G401.6 (cell line): ENCODE results near the gene JMJD6.

Experiments
- FAIRE-seq: peaks from 2 replicates; lab custom pipeline; 2012; peaks lifted over from hg19 to GRCh38; lab: Jason Lieb, UNC

The JMJD6 gene

DNA sequence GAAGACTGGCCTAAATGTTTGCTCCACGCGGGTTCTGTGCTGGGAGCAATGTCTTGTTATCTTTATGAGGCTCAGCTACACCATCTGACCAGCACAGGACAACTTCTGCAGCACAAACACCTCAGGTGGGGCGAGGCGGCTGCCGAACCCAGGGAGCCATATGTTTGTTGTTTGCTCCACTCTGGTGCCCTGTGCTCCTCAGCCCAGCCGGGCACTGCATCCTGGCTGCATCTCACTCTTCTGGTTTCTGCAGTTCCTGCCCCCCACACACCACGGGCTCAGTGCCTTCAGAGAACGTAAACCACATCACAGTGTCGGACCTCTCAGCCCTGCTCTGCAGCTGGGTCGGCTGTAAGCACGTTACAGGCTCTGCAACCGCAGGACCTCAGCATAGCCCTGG is 48.1 kb downstream of the JMJD6 start:
- no peak for FAIRE-seq

DNA sequence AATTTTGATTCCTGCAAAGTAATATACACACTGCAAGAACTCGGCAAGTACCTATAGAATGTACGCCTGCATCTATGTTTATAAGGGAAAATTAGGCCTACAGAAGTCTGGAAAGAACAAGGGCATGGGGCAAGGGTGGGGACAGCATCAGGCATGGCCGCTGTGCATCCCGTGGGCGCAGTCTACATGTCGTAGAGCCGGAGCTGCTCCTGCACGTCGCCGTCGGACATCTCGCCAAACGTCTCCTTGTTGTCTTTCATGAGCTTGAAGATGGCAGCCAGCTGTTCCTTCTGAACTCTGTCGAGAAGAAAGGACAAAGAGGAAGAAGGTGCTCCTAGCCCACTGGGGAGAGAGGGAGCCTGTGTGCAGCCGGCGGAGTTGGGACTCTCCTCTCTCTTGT is 49.0 kb downstream of the JMJD6 start:
- FAIRE-seq: no peak

DNA sequence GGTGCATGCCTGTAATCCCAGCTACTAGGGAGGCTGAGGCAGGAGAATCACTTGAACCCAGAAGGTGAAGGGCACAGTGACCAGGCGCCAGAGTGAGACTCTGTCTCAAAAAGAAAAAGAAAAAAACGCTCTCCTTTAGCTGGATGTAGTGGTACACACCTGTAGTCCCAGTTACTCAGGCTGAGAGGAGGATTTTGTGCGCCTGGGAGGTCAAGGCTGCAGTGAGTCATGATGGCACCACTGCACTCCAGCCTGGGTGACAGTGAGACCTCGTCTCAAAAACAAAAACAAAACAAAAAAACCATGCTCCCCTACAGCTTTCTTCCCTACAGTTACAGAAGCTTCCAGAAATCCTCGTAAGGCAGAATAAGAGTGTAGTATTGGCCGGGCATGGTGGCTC is 49.8 kb downstream of the JMJD6 start:
- FAIRE-seq: no peak

DNA sequence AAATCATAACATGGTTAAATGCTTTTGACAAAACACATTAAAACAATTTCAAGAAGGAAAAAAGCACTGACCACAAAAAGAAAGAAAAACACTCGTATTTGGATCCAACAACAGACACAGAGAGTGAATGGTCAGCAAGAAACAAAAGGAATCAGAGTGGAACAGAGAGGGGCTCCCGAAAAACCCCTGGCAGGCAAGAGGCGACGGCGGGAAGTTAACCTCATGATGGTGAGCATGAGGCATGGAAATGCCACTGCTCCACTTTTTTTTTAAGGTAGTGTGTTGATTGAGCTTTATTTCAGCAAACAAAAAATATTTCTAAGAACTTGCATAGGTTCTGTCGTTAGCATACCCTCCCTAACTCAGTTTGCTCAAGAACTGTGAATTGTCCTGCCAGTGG is 50.8 kb downstream of the JMJD6 start:
- no peak for FAIRE-seq

DNA sequence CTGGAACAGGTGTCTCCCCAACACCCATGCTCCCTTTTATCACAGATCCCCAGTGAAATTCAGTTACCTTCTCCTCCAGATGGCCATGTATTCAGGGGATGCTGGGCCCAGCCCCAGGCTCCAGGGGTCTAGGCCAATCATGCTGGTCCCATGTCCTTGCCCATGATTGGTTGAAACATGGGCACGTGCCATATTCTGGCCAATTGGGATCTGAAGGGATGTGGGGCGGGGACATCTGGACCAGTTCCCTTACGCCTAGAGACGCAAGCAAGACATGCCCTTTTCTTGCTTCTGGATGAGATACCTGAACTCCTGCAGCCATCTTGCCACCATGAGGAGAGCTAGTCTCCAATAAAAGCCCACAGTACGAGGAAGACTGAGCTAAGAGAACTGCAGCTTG is 51.8 kb downstream of the JMJD6 start:
- FAIRE-seq: no peak

DNA sequence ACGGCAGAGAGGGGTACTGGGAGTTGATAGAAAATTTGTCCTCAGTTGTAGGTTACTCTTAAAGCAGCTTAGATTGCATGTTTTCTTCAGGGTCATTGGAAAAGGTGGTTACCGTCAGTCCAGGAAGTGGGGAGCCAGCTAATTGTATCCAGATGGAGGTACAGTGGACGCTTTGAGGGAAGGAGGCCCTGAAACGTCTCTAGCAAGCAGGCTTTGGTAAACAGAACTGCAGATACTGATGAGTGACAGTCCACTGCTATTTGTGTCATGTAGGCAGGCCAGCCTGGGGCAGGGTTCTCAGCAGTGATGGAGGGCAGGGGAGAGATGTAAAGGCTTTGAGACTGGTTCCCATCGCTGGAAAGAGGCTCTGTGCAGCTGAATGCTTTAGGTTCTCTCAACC is 52.7 kb downstream of the JMJD6 start:
- no peak for FAIRE-seq

DNA sequence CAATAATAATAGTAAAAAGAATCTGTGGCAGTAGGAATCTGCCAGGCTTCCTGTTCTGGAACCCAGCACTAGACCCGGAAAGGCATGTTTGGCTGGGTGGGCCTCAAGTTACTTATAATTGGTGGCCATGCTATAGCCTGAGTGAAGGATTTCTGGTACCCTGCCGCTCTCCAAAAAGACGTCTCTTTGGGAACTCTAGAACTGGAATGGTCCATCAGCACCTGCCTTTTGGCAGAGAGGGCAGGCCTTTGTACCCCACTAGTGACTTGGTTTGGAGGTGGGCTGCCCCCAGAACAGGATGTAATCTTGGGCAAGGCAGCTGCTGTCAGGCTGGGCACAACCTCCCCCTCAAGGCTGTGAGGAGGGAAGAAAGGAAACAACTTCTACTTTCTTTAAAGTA is 53.5 kb downstream of the JMJD6 start:
- no peak for FAIRE-seq

DNA sequence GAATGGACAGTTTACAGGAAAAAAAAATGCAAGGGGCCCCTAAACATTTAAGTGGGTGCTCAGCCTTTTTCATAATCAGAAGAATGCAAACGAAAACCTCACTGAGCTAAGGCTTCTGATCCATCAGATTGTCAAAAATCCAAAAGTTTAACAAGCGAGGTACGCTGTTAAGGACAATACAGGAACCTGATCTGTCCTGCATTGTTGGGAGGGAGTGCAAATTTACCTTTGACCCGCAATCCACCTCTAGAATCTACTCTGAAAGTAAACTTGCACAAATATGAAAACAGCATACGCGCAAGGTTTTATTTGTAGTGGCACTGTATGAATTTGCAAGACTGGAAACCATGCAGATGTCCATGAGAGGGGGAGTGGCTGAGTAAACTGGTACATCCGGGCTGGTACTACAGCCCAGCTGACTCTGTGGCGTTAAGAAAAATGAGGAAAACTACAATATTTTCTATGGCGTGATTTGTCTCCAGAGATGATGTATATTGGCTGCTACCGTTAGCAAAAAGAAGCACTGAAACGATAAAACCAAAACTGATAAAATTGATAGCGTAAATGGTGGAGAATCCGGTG is 54.0 kb downstream of the JMJD6 start:
- FAIRE-seq: no peak

DNA sequence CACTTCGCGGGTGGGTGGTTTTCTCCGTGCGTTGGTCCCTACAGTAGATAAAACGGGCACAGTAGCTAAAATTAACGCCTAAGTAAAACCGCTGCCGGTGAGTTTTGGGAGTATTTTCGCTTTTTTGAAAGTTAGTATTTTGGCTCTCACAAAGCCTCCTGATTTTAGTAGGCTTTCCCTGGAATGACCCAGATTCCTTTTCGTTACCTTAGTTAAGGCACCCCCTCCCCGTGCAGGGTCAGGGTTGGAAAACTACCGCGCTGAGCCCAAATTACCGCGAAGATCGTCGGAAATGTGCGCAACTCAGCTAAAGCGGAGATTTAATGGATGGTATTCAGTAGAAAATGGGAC is 54.5 kb downstream of the JMJD6 start:
- no peak for FAIRE-seq

DNA sequence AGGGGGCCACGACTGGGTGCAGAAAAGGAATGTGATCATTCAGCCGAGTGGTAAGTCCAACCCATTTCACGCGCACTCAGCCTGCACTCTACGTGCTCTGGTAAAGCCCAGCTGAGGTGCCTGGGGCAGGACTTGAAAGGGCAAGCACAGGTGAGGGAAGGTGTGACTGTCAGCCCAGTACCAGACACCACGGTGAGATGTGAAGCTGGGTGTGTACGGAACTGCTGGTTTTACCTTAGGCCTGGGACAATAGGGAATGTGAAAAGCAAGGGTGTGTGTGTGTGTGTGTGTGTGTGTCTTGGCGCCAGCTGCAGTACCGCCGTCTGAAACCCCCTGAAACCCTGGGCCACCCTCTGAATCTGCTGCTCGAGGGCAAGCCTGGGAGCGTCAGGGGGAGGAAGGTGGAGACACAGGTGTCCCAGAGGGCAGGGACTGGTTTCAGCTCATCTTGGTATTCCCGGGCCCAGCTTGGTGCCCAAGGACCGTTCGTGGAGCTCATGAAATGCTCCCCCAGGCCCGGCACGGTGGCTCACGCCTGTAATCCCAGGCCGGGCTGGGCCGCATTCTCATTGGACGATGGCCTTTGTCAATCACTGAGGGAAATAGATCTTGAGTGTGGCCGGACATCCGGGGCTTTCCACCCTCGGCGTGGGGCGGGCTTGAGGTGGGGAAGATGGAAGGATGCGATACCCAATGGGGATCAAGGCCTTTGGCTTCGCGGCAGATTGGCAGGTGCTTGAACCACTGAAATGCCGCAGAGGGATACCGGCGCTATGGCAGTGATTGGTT is 55.1 kb downstream of the JMJD6 start:
- FAIRE-seq: no peak

DNA sequence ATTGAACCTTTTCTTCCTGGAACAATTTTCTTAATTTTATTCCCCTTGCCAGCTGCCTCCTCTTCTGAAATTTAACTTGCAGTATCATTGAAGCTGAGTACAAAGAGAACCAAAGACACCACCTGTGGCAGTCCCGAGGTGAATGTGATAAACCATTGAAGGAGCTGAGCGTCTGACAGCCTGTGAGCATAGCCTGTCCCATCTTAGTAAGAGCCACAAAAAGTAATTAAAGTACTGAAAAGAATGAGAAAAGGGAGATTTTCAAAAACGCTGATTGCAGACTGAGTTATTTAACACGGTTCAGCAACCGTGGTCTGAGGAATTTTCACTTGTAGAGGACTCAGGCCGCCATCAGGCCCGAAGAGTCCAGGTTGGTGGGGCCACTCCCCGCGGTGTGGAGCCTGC is 55.7 kb downstream of the JMJD6 start:
- FAIRE-seq: no peak

DNA sequence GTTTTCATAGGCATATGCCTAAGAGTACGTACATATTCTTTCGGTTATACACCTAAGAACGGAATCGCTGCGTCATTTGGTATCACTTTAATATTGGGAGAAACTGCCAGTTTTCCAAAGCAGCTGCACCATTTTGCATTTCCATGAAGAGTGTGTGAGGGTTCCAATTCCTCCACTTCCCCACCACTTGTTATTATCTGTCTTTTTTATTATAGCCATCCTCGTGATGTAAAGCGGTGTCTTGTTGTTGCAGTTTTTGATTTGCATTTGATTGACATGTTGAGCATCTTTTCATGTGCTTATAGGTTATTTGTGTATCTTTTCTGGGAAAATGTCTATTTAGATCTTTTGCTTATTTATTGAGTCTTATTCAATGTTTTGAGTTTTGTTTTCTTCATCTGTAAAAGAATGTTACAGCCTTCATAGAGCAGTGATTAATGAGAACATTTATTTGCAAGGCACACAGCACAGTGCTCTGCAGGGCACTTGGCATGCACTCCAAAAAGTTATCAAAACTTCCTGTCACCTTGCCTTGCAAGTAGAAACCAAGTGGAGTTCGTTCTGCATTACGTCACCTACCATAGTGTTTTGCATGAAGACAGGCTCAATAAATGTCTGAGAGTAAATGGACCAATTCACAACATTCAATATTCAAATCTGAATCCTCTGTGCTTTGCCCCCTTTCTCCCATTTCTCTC is 56.2 kb downstream of the JMJD6 start:
- no peak for FAIRE-seq
